ENCODE data around the gene MVD.
A peak's percentile ranks its signal among the peaks of the same experiment; 100 is the strongest.

Gene MVD

GRCh38 chr16:88662843-88663606 lies at the start of gene MVD:
Gene MVD, minus strand, starts transcription at chr16:88663091. Its CDS starts 11 bp downstream, at chr16:88663080.
- peak; percentile 88 to 90 for DNase-seq (ENCODE audit: low read depth in 2 of 2)

GRCh38 chr16:88712362-88712979 lies 49.6 kb upstream of the MVD start:
- DNase-seq (ENCODE audit: low read depth in 2 of 2) = no peak

- DNase-seq (ENCODE audit: low read depth in 2 of 2) = no peak
These were observed 49.0 kb upstream of the MVD start for GRCh38 chr16:88711750-88712340.

- DNase-seq (ENCODE audit: low read depth in 2 of 2) = no peak
These were observed 47.7 kb upstream of the MVD start for GRCh38 chr16:88710556-88710955.

GRCh38 chr16:88706965-88707826 lies 44.3 kb upstream of the MVD start:
- no peak for DNase-seq (ENCODE audit: low read depth in 2 of 2)

- peak; percentile 87 to 95 for DNase-seq (ENCODE audit: low read depth in 2 of 2)
These were observed 43.5 kb upstream of the MVD start, which contains the start of the genes CTU2 and RNF166 for GRCh38 chr16:88706229-88706964. Gene CTU2, plus strand, starts transcription at chr16:88706503. Its CDS starts 28 bp downstream, at chr16:88706531. Gene RNF166, minus strand, starts transcription at chr16:88706408. Its CDS starts 83 bp downstream, at chr16:88706325.

- no peak for DNase-seq (ENCODE audit: low read depth in 2 of 2)
These were observed 42.9 kb upstream of the MVD start for GRCh38 chr16:88705801-88706228.

- no peak for DNase-seq (ENCODE audit: low read depth in 2 of 2)
These were observed 42.3 kb upstream of the MVD start for GRCh38 chr16:88705076-88705684.

GRCh38 chr16:88703486-88704309 lies 40.8 kb upstream of the MVD start:
- peak; percentile 47 to 51 for DNase-seq (ENCODE audit: low read depth in 2 of 2)

- no peak for DNase-seq (ENCODE audit: low read depth in 2 of 2)
These were observed 39.7 kb upstream of the MVD start for GRCh38 chr16:88702371-88703210.

GRCh38 chr16:88701581-88702370 lies 38.9 kb upstream of the MVD start:
- no peak for DNase-seq (ENCODE audit: low read depth in 2 of 2)

- DNase-seq (ENCODE audit: low read depth in 2 of 2) = peak; percentile 89 to 92
These were observed 38.0 kb upstream of the MVD start for GRCh38 chr16:88700636-88701482.

GRCh38 chr16:88700322-88700635 lies 37.4 kb upstream of the MVD start:
- no peak for DNase-seq (ENCODE audit: low read depth in 2 of 2)

- DNase-seq (ENCODE audit: low read depth in 2 of 2) = no peak
These were observed 36.3 kb upstream of the MVD start for GRCh38 chr16:88699180-88699579.

- DNase-seq (ENCODE audit: low read depth in 2 of 2) = no peak
These were observed 35.8 kb upstream of the MVD start for GRCh38 chr16:88698646-88699045.

GRCh38 chr16:88697831-88698615 lies 35.1 kb upstream of the MVD start:
- no peak for DNase-seq (ENCODE audit: low read depth in 2 of 2)
